Measurements from ENCODE around the gene TEX29.

The TEX29 gene

GRCh38 chr13:111344471-111345191 is 24.2 kb downstream of the TEX29 start:
- no peak for DNase-seq

GRCh38 chr13:111345682-111346081 is 25.2 kb downstream of the TEX29 start:
- DNase-seq: no peak

GRCh38 chr13:111346101-111346680 is 25.7 kb downstream of the TEX29 start:
- DNase-seq: no peak

- DNase-seq: no peak
These were observed 27.0 kb downstream of the TEX29 start for GRCh38 chr13:111347438-111347837.

GRCh38 chr13:111353508-111353907 is 33.1 kb downstream of the TEX29 start:
- DNase-seq: no peak

GRCh38 chr13:111354789-111355188 is 34.3 kb downstream of the TEX29 start:
- no peak for DNase-seq

GRCh38 chr13:111356795-111357194 is 36.4 kb downstream of the TEX29 start:
- no peak for DNase-seq

GRCh38 chr13:111359237-111359915 is 38.9 kb downstream of the TEX29 start:
- DNase-seq: no peak

- DNase-seq: no peak
These were observed 39.5 kb downstream of the TEX29 start for GRCh38 chr13:111359930-111360329.

GRCh38 chr13:111360452-111360851 is 40.0 kb downstream of the TEX29 start:
- no peak for DNase-seq

- no peak for DNase-seq
These were observed 40.8 kb downstream of the TEX29 start for GRCh38 chr13:111361046-111361872.

GRCh38 chr13:111361873-111362648 is 41.6 kb downstream of the TEX29 start:
- DNase-seq: no peak

- DNase-seq: no peak
These were observed 42.7 kb downstream of the TEX29 start for GRCh38 chr13:111363121-111363520.

- no peak for DNase-seq
These were observed 43.1 kb downstream of the TEX29 start for GRCh38 chr13:111363591-111363990.

GRCh38 chr13:111365149-111366005 is 44.9 kb downstream of the TEX29 start:
- DNase-seq: no peak

GRCh38 chr13:111367340-111367739 is 46.9 kb downstream of the TEX29 start:
- no peak for DNase-seq

GRCh38 chr13:111368091-111368490 is 47.6 kb downstream of the TEX29 start:
- no peak for DNase-seq

GRCh38 chr13:111370147-111370546 is 49.7 kb downstream of the TEX29 start:
- DNase-seq: no peak

- DNase-seq: no peak
These were observed 50.4 kb downstream of the TEX29 start for GRCh38 chr13:111370570-111371535.

- no peak for DNase-seq
These were observed 51.3 kb downstream of the TEX29 start for GRCh38 chr13:111371720-111372119.
